Endothelial cell of hepatic sinusoid (primary cell): ENCODE measurements around the gene SHCBP1.
"Not testable (repeated sequence)": the region's sequence is repeated elsewhere in the genome, so short reads cannot be mapped to it uniquely, and the experiment has no call there.

Source experiments
- in situ Hi-C: cut with HindIII; loops from 2 replicates; pipeline ENCODE4 v1.10.0; 2017; ENCODE audit warnings: low sequenced_read_pairs

SHCBP1 gene, protein sequence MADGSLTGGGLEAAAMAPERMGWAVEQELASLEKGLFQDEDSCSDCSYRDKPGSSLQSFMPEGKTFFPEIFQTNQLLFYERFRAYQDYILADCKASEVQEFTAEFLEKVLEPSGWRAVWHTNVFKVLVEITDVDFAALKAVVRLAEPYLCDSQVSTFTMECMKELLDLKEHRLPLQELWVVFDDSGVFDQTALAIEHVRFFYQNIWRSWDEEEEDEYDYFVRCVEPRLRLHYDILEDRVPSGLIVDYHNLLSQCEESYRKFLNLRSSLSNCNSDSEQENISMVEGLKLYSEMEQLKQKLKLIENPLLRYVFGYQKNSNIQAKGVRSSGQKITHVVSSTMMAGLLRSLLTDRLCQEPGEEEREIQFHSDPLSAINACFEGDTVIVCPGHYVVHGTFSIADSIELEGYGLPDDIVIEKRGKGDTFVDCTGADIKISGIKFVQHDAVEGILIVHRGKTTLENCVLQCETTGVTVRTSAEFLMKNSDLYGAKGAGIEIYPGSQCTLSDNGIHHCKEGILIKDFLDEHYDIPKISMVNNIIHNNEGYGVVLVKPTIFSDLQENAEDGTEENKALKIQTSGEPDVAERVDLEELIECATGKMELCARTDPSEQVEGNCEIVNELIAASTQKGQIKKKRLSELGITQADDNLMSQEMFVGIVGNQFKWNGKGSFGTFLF

DNA sequence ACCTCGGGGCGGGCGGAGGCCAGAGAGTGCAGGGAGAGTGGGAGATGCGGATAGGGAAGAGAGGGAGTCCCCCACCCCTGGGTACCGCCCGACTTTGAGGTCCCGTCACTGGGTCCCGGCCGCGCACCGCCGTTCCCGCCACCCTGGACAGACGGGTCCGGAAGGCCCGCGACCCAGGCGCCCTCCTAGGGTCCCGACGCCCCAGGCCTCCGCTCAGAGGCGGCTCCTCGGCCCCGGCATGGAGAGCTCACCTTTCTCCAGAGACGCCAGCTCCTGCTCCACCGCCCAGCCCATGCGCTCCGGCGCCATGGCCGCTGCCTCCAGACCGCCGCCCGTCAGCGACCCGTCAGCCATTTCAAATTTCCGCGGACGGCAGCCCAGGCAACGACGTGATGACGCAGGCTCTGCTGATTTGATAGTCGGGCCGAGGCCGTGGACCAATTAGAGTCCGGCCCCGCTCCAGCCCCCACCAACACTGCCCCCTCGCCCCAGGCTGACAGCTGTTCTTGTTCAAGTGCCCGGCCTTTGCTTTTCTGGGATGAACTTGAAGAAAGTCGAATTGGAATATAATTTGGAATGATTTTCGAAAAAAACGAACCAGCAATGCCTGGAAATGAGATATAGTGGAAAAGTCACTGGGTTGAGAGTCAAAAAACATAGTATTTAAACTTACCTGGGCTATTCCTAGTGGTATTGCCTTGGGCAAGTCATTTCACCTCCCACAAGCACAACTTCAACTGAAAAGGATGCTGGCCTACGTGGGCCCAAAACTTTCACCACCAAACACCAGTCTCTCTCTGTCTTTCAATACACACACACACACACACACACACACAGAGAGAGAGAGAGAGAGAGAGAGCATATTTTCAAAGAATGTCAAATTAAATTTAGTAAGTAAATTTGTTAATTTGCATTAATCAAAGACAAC is at the start of gene SHCBP1:
Gene SHCBP1, minus strand, starts transcription at position 374 of the 928 bp plus-strand sequence. Its CDS starts 20 bp downstream, at position 354.
- in situ Hi-C loops: no loop called here

DNA sequence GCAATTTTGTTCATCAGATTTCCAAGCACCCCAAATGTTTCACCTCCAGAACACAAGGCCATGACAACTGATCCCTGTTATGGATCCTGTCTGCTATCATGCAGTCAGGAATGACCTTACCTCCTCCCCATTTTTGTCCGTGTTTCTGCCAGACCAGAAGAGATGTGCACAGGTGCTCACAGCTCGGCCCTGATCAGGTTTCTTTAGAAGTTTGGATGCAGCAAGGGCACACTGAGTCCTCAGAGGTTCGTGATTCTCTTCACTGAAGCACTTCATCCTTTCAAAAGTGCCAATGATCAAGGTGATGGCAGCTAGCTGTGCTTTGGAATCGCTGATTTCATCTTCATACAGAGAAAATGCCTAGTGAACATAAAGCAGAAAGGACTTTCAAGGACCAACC is 40.9 kb upstream of the SHCBP1 start:
- in situ Hi-C loops: no loop called here

DNA sequence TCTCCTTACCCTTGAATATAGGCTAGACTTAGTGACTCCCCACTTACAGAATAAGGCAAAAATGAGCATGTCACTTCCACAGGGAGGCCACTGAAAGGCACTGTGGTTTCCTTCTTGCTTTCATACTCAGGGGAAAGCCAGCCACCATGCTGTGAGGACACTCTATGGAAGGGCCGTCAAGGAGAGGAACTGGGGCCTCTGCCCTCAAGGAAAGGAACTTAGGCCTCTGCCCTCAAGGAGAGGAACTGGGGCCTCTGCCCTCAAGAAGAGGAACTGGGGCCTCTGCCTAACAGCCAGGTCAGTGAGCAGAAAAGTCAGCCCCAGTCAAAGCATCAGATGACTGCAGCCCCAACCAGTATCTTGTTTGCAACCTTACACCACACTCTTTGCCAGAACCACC is 37.7 kb upstream of the SHCBP1 start:
- in situ Hi-C loops: no loop called here

DNA sequence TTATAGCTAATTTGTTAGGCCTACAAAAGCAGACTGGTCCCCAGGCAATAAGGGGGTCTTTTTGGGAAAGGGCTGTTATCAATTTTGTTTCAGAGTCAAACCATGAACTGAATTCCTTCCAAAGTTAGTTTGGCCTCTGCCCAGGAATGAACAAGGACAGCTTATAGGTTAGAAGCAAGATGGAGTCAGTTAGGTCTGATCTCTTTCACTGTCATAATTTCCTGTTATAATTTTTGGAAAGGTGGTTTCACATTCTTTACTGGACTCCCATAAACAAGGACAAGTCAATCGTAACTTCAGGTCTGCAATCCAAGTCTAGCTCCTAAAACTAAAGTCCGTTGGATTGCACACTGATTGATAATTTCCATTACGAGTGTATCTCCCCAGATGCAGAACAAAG is 30.1 kb upstream of the SHCBP1 start:
- in situ Hi-C loops: no loop called here

DNA sequence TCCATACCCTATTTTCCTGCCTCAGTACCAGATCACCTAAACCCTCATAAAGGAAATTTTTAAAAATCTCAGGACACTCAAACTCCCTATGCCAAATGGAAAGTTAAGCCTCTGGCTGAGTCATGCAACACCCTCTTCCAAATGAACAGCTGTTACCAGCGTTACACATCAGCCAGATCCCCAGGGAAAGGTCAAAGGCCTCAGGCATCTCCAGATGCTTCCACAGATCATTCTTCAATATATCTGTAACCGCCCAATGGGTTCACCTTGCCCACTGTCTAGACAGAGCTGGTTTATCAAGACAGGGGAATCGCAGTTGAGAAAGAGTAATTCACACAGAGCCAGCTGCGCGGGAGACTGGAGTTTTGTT is 29.1 kb upstream of the SHCBP1 start:
- in situ Hi-C loops: no loop called here

DNA sequence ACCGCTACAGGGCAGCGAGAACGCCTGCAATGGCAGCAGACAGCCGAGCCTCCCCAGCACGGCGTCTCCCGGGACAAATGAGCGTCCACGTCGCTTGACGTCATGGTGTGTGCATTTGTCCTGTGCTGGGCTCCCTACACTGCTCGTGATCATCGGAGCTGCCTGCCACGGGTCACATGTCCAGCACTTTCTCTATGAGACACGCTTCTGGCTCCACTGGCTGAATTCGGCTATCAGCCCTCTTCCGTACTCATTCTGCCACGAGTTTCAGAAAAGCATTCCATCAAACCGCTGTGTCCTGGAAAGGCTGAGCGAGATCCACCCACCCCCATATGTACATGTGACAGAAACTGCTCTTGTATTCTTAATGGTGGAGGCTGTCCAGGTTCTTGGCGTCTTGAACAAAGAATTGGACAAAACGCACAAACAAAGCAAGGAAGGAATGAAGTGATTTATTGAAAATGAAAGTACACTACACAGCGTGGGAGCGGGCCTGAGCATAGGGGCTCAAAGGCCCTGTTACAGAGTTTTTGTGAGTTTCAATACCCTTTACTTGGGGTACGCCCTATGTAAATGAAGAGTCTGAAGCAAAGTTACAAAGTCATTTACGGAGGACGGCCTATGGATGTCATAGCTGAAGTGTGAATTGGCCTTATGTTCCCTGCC is 28.5 kb upstream of the SHCBP1 start:
- in situ Hi-C loops: loop anchor here (10.0 kb wide), 1 partner anchor 85 kb away; no protein-coding TSS in a partner anchor

DNA sequence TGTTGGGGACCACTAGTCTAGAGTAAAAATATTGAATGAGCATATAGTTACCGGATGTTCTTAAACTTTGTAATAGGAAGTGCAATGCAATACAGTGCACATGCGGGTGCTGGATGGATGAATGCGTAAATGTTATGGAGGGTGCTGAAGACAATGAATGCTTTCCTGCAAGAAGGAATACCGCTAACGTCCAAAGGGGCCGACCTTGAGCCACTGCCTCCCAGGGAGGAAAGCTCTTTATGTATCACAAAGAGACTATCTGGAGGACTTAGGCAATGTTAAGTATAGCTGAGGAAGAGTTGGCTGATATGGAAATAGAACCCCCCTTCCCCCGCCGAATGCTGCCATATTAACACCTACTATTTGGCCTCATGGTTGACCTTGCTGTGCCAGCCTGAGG is 27.5 kb upstream of the SHCBP1 start:
- in situ Hi-C loops: loop anchor here (10.0 kb wide), 1 partner anchor 84 kb away; no protein-coding TSS in a partner anchor

DNA sequence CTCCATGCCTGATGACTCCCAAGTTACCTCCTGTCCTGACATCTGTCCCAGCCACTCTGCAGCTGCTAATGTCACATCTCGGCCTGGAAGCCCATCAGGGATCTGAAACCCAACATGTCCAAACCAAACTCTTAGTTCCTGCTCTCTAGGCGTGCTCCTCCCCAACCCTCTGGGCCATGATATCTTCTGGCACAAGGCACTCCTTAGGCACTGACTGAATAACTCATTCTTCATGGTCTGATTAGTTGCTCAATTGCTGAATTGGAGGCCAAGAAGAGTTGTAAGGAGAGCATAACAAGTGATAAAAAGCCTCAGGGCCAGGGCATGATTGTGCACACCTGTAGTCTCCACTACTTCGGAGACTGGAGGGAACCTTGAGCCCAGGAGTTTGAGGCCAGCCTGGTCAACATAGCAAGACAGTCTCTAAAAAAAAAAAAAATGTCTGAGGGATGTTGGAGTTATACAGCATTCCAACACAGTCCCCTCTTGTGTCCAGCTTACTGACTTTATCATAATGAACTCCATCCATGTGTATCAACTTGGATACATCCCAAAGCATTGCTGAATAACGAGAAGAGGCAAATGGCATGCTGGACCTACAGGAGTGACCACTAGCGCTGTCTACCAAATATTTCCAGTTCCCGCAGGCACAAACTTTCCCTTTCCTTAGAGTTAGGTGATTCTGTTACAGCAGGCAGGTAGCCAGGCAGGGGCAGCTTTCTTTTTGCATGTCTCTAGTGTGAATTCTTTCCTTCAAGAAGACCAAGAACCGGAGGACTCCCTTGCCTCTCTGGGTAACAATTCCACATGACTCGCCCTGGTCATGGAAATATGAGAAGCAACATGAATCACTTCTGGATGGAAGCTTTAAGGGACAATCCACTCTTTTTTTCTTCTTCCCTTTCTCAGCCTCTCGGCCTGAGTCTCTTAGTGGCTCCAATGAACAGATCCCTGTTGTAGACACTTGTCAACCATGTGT is 18.1 kb upstream of the SHCBP1 start:
- in situ Hi-C loops: no loop called here

DNA sequence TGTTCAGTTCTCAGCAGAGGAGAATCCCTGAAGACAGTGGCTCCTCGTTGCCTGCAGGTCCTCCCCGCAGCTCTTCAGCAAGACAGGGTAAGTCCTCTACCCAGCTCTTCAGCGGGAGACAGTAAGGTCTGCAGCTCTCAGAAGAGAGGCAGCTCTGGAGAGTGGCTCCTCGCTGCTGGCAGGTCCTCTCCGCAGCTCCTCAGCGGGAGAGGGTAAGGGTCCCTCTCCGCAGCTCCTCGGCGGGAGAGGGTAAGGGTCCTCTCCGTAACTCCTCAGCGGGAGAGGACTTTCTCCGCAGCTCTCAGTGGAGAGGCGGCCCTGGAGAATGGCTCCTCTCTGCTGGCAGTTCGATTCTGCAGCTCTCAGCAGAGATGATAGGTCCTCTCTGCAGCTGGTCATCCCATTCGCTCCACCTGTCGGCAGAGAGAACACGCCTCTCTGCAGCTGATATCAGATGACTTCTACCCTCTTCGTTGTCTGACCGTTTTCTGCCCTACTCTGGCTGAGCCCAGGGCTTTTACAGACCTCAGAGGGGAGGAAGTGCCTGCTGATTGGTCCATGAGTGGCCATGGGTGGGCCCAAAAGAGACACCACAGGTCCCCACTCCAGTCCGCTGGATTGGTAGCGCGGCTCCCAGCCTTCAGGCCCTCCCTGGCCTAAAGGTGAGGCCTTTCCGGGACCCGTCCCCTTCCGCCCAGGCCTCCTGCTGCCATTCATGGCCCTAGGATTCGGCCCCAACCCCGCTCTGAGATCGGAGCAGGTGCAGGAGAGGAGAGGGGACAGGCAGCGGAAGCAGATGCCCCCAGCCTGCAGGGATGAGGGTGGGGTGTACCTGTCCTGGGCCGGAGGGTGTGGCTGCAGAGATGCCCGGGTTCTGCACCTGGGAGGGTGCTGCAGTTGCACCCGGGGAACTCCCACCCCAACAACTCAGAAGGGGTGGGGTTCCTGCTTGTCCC is 11.9 kb upstream of the SHCBP1 start:
- in situ Hi-C loops: no loop called here

DNA sequence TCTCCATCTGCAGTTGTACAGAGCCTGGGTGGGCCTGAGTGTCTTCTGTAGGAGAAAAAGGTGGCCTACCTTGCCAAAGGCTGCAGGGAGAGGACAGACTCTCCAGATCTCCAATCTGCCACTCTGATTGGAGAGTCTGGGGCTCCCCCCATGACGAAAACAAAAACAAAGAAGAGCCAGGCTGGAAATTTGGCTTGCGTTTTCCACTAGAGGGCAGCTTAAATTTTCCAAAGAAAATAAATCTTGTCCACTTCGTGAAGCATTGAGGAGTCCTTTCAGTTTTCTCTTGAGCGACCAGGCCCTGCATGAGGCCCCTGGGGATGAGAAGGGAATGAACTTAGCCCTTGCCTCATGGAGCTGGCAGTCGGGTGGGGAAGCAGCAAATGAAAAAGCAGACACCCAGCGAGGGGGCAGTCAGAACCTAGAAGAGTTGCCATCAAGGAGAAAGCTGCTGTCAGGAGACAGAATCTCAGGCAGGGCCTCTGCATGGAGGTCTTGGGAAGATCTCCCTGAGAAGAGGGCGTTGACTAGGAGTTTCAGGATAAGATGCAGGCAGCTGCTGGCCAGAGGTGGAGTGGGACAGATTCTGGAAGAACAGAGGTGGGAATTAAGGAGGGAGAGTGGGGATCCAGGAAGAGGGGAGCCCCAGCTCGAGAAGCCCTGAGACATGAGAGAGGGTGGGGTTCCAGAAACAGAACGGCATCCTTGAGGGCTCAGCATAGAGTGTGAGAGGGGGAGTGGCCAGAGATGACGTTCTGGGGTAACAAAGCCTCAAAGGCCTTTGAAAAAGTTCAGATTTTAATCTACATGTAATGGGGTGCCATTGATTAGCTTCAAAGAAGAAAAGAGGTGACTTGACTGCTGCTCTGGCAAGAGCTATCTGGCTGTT is 8.4 kb upstream of the SHCBP1 start:
- in situ Hi-C loops: no loop called here

DNA sequence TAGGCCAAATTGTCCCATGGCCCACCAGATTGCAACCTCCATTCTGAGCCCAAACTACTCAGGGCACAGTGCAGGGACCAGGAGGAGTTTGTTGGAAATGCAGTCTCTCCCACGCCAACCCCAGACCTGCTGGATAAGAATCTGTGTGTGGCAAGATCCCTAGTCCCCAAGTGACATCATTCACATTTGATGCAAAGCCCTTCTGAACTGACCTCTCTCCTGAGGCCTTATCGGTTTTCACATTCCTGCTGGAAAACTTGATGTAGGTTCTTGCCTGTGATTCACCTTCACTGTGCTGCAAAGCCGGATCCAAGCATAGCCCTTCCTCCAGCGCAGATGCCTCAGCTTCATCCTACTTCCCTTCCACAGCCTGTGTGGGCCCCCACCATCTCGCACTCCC is 6.6 kb upstream of the SHCBP1 start:
- in situ Hi-C loops: no loop called here

DNA sequence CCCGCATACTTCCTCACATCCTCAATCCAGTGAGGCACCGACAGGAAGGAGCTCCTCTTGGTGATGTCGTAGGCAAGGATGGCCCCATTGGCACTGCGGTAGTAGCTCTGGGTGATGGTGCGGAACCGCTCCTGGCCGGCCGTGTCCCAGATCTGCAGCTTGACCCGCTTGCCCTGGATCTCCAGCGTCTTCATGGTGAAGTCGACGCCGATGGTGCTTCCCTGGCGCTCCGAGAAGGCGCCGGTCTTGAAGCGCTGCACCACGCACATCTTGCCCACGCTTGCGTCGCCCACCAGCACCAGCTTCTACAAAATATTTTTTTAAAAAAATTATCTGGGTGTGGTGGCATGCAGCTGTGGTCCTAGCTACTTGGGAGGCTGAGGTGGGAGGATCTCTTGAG is 5.5 kb upstream of the SHCBP1 start:
- in situ Hi-C loops: not testable (repeated sequence)

DNA sequence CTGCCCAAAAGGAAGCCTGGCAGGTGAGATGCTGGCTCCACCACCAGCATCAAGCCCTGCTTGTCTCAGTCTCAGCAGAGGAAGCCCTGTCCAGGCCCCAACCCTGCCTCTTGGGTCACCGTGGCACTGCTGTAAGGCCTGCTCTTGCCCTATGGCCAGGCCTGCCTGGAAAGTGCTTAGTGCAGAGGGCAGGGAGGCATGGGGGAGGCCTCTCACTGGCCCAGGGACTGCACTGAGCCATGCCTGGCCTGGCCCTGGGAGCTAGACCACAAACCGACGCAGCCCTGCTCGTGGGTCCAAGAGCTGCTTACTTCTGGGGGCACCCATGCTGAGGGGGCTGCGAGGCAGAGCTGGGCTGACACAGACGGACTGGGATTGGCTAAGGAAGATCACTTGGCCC is 3.7 kb upstream of the SHCBP1 start:
- in situ Hi-C loops: not testable (repeated sequence)

DNA sequence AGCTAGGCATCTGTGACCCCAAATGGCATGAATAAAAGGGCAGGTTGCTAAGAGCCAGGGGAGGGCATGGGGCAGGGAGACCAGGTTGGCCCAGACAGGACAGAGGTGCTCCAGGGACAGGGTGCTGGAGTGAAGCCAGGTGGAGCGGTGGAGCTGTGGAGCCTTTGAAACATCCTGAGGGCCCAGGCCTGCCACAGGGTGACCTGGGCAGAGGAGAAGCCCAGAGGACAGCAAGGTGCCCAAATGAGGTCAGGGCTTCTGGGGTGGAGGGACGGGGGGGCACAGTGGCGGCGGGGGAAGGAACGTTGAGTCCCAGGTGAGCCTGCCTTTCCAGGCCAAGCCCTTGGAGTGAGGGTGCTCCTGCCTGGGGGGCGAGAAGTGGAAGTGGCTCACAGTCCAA is 2.5 kb upstream of the SHCBP1 start:
- in situ Hi-C loops: not testable (repeated sequence)

DNA sequence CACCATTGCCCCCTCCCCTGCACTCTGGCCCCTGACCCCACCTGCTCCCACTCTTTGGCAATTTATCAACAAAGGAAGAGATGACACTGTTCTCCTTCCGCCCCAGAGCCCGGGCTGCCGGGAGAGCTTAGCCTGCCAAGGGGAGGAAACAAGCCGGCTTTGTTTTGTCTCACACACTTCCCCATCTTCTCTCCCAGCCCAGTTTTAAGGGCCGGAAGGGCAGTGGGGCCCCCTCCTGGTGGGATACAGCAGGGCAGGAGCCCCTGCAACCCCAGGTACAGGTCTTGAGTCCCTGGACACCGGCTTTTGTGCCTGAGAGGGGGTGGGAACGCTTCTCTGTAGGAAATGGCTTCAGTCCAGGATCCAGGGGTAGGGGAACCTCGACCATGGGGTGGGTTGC is 2.1 kb upstream of the SHCBP1 start:
- in situ Hi-C loops: not testable (repeated sequence)

DNA sequence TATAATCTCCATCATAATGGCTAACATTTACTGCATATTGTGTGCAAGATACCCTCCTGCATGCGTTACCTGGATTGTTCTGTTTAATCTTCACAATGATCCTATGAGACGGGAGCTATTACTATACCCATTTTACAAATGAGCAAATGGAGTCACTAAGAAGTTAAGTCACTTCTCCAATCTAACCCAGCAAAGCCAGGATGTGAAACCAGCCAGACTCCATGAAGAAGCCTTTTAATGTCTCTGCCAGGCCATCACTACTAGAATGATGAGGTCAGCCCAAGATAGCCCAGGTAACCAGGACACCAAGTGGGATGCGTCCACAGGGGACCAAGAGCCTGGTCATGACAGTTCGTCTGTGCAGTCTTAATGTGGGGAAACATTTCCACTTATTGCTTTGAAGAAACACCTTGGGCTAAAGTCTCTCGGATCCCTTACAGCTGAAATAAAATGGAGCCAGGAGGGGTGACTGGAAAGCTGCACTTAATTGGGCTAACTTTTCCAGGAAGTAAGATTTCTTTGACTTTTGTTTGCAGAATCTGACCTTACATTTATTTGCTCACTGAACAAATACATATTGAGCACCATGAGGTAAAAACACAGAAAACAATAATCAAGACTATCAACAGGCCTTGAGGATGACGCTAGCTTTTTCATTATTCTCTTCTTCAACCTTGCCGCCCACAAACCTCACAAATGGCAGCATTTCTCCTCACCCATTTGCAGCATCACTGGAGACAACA is 926 bp upstream of the SHCBP1 start:
- in situ Hi-C loops: no loop called here
